ENCODE results near the gene NKG7. TPM values are rescaled to one million over a fixed set of nuclear protein-coding genes. Genes with fewer than 3 reads are reported as not detected.

NKG7 gene
- total and polyA plus RNA-seq, 2 experiments from 2014 or later, result not detected

DNA sequence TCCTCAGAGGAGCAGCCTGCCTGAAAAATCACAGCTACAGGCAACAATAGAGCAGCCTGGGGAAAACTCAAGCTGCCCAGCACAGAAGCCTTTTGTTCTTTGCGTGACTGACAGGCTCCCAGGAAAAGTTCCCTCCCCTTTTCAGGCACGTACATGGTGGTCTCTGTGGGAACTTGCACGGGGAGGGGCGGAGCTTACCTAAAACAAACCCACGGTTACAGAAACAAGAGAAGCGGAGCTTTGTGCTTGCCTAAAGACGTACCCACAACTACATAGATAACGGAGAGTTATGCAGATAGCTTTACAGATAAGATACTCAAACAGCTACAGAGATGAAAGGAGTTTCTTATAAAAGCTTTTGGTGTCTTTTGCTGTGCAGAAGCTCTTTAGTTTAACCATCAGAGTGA lies 17.7 kb downstream of the NKG7 start:
- no peaks in the 10 kb centered on the region for H3K9me2 ChIP-seq (ENCODE audit: insufficient read depth)
- no peaks in the 10 kb centered on the region for H4K20me1 ChIP-seq (replicated peaks; ENCODE audit: insufficient read depth)
- H3K27ac ChIP-seq (ENCODE audit: low read depth), result no peak overlapping the region
- Mint-ChIP-seq H3K4me1 (peaks cover 13% of the 10 kb centered on the region), H3K9me3 (no peaks in the 10 kb centered on the region), H3K27ac (peak overlapping the region; percentile 56; the same call in 1 of the 2 replicates), H3K36me3 (ENCODE audit: low read depth) (peaks cover 10% of the 10 kb centered on the region; the same call in 2 of the 3 replicates), H3K4me3 (no peak overlapping the region), H3K27me3 (ENCODE audit: insufficient read depth, low read depth, poor library complexity) (peaks cover 2% of the 10 kb centered on the region)
- peaks cover 9% of the 10 kb centered on the region; the same call in 1 of the 2 replicates for H3K4me1 ChIP-seq (ENCODE audit: insufficient read depth)
- no peaks in the 10 kb centered on the region for H3K36me3 ChIP-seq (ENCODE audit: insufficient read depth)
- H2AFZ ChIP-seq, result no peak overlapping the region
- no peaks in the 10 kb centered on the region for H3F3A ChIP-seq (replicated peaks; ENCODE audit: low read depth)
- ATAC-seq, result peak; percentile 95
- peak overlapping the region; percentile 67; the same call in 1 of the 2 replicates for H3K4me2 ChIP-seq
- no peaks in the 10 kb centered on the region for H3K27me3 ChIP-seq (ENCODE audit: insufficient read depth)
- TF ChIP-seq CREB1 (CRISPR knock-in tag; IDR thresholded peaks at IDR 0.05; ENCODE audit: low read depth) (no peak), JUNB (IDR thresholded peaks at IDR 0.05; ENCODE audit: unreplicated experiment) (no peak), EZH2 (IDR thresholded peaks at IDR 0.05; ENCODE audit: low read depth, unreplicated experiment) (no peak)
- H3K4me3 ChIP-seq, result no peak overlapping the region
- DNase-seq (ENCODE audit: low spot score), result peak; percentile 81
- H3K79me2 ChIP-seq (replicated peaks; ENCODE audit: insufficient read depth), result no peaks in the 10 kb centered on the region

GRCh38 chr19:51354103-51354741 lies 18.2 kb downstream of the NKG7 start:
- peaks cover 2% of the 10 kb centered on the region for H3K27me3 Mint-ChIP-seq (ENCODE audit: insufficient read depth, low read depth, poor library complexity)
- DNase-seq (ENCODE audit: low spot score) (no peak), ATAC-seq (peak; percentile 71)
- Histone ChIP-seq H3K79me2 (replicated peaks; ENCODE audit: insufficient read depth) (no peaks in the 10 kb centered on the region), H3K9me2 (ENCODE audit: insufficient read depth) (no peaks in the 10 kb centered on the region), H3K27me3 (ENCODE audit: insufficient read depth) (no peaks in the 10 kb centered on the region), H3K4me3 (no peak overlapping the region), H2AFZ (no peak overlapping the region), H3K27ac (ENCODE audit: low read depth) (no peak overlapping the region), H4K20me1 (replicated peaks; ENCODE audit: insufficient read depth) (no peaks in the 10 kb centered on the region), H3K4me1 (ENCODE audit: insufficient read depth) (peaks cover 9% of the 10 kb centered on the region; the same call in 1 of the 2 replicates), H3F3A (replicated peaks; ENCODE audit: low read depth) (no peaks in the 10 kb centered on the region), H3K36me3 (ENCODE audit: insufficient read depth) (no peaks in the 10 kb centered on the region), H3K4me2 (peak overlapping the region; percentile 67)
- H3K4me3 Mint-ChIP-seq, result no peak overlapping the region
- H3K36me3 Mint-ChIP-seq (ENCODE audit: low read depth), result peaks cover 10% of the 10 kb centered on the region; the same call in 2 of the 3 replicates
- H3K4me1 Mint-ChIP-seq, result peaks cover 13% of the 10 kb centered on the region
- no peaks in the 10 kb centered on the region for H3K9me3 Mint-ChIP-seq
- no peak overlapping the region for H3K27ac Mint-ChIP-seq
- TF ChIP-seq POLR2AphosphoS5 (IDR thresholded peaks at IDR 0.05; ENCODE audit: low read depth) (no peak), STAT1 (IDR thresholded peaks at IDR 0.05; ENCODE audit: unreplicated experiment) (no peak), ZNF331 (CRISPR knock-in tag; IDR thresholded peaks at IDR 0.05; ENCODE audit: low read depth) (no peak), ZNF114 (CRISPR knock-in tag; IDR thresholded peaks at IDR 0.05) (no peak), REST (IDR thresholded peaks at IDR 0.05; ENCODE audit: unreplicated experiment) (no peak), EZH2 (IDR thresholded peaks at IDR 0.05; ENCODE audit: low read depth, unreplicated experiment) (no peak), JUNB (IDR thresholded peaks at IDR 0.05; ENCODE audit: unreplicated experiment) (no peak), NANOG (IDR thresholded peaks at IDR 0.05; ENCODE audit: borderline replicate concordance) (no peak)
- TF ChIP-seq, protein P1, sequence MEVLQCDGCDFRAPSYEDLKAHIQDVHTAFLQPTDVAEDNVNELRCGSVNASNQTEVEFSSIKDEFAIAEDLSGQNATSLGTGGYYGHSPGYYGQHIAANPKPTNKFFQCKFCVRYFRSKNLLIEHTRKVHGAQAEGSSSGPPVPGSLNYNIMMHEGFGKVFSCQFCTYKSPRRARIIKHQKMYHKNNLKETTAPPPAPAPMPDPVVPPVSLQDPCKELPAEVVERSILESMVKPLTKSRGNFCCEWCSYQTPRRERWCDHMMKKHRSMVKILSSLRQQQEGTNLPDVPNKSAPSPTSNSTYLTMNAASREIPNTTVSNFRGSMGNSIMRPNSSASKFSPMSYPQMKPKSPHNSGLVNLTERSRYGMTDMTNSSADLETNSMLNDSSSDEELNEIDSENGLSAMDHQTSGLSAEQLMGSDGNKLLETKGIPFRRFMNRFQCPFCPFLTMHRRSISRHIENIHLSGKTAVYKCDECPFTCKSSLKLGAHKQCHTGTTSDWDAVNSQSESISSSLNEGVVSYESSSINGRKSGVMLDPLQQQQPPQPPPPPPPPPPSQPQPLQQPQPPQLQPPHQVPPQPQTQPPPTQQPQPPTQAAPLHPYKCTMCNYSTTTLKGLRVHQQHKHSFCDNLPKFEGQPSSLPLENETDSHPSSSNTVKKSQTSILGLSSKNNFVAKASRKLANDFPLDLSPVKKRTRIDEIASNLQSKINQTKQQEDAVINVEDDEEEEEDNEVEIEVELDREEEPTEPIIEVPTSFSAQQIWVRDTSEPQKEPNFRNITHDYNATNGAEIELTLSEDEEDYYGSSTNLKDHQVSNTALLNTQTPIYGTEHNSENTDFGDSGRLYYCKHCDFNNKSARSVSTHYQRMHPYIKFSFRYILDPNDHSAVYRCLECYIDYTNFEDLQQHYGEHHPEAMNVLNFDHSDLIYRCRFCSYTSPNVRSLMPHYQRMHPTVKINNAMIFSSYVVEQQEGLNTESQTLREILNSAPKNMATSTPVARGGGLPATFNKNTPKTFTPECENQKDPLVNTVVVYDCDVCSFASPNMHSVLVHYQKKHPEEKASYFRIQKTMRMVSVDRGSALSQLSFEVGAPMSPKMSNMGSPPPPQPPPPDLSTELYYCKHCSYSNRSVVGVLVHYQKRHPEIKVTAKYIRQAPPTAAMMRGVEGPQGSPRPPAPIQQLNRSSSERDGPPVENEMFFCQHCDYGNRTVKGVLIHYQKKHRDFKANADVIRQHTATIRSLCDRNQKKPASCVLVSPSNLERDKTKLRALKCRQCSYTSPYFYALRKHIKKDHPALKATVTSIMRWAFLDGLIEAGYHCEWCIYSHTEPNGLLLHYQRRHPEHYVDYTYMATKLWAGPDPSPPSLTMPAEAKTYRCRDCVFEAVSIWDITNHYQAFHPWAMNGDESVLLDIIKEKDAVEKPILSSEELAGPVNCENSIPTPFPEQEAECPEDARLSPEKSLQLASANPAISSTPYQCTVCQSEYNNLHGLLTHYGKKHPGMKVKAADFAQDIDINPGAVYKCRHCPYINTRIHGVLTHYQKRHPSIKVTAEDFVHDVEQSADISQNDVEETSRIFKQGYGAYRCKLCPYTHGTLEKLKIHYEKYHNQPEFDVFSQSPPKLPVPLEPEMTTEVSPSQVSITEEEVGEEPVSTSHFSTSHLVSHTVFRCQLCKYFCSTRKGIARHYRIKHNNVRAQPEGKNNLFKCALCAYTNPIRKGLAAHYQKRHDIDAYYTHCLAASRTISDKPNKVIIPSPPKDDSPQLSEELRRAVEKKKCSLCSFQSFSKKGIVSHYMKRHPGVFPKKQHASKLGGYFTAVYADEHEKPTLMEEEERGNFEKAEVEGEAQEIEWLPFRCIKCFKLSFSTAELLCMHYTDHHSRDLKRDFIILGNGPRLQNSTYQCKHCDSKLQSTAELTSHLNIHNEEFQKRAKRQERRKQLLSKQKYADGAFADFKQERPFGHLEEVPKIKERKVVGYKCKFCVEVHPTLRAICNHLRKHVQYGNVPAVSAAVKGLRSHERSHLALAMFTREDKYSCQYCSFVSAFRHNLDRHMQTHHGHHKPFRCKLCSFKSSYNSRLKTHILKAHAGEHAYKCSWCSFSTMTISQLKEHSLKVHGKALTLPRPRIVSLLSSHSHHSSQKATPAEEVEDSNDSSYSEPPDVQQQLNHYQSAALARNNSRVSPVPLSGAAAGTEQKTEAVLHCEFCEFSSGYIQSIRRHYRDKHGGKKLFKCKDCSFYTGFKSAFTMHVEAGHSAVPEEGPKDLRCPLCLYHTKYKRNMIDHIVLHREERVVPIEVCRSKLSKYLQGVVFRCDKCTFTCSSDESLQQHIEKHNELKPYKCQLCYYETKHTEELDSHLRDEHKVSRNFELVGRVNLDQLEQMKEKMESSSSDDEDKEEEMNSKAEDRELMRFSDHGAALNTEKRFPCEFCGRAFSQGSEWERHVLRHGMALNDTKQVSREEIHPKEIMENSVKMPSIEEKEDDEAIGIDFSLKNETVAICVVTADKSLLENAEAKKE (CRISPR knock-in tag; IDR thresholded peaks at IDR 0.05), result no peak
- TF ChIP-seq, protein P2, sequence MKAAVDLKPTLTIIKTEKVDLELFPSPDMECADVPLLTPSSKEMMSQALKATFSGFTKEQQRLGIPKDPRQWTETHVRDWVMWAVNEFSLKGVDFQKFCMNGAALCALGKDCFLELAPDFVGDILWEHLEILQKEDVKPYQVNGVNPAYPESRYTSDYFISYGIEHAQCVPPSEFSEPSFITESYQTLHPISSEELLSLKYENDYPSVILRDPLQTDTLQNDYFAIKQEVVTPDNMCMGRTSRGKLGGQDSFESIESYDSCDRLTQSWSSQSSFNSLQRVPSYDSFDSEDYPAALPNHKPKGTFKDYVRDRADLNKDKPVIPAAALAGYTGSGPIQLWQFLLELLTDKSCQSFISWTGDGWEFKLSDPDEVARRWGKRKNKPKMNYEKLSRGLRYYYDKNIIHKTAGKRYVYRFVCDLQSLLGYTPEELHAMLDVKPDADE (IDR thresholded peaks at IDR 0.05), result no peak
